HepG2 (cell line): ENCODE results near the gene SLC11A1. TPM values are rescaled to one million over a fixed set of nuclear protein-coding genes. Genes with fewer than 3 reads are reported as not detected.

Source experiments
- ARHGAP35 ChIP-seq: sonication (generic); formaldehyde crosslinking; IDR thresholded peaks from 2 replicates; pipeline ENCODE4 v1.9.0; 2022; ENCODE audit warnings: mild to moderate bottlenecking, inconsistent platforms, moderate library complexity, missing genetic modification reagents, borderline replicate concordance
- BRD4 ChIP-seq: sonication (generic); formaldehyde crosslinking; IDR thresholded peaks from 2 replicates; pipeline ENCODE4 v1.4.0; 2020; ENCODE audit warnings: missing genetic modification reagents
- FOXA3 ChIP-seq: IDR thresholded peaks from 2 replicates; pipeline ENCODE4 v1.6.1; 2016; ENCODE audit warnings: missing genetic modification reagents, missing compliant biosample characterization
- KAT2B ChIP-seq: fragments of 150-350 bp; IDR thresholded peaks from 2 replicates; pipeline ENCODE4 v1.6.1; 2014; ENCODE audit warnings: low read depth, low read length, borderline replicate concordance
- MAFK ChIP-seq, 2 experiments: IDR thresholded peaks in 1 of 2; conservative IDR thresholded peaks in 1 of 2; 2 replicates each; pipeline ENCODE4 v1.6.1; 2011; ENCODE audit warnings: improper control_type of control experiment in 2 of 2, low read length in 2 of 2
- NAIF1 ChIP-seq: sonication (generic); formaldehyde crosslinking; IDR thresholded peaks from 2 replicates; pipeline ENCODE4 v1.5.0; 2020; ENCODE audit warnings: mild to moderate bottlenecking, missing genetic modification reagents, borderline replicate concordance
- NR2F1 ChIP-seq, 2 experiments: fragments of 450-650 bp in 1 of 2; formaldehyde crosslinking in 1 of 2; IDR thresholded peaks; 2 replicates each; pipeline versions ENCODE4 v1.5.0 to v1.6.1; 2016 to 2020; ENCODE audit warnings: mild to moderate bottlenecking in 1 of 2, missing compliant biosample characterization in 1 of 2, missing genetic modification reagents in 1 of 2, moderate library complexity in 1 of 2
- POLR2G ChIP-seq: fragments of 200-400 bp; formaldehyde crosslinking; IDR thresholded peaks from 2 replicates; pipeline ENCODE4 v1.6.1; 2018; ENCODE audit warnings: mild to moderate bottlenecking, low read depth, low read length, moderate library complexity
- RAD21 ChIP-seq: fragments of 450-650 bp; formaldehyde crosslinking; IDR thresholded peaks from 2 replicates; pipeline ENCODE4 v1.5.0; 2020; ENCODE audit warnings: mild to moderate bottlenecking
- SRSF1 ChIP-seq: fragments of 200-400 bp; formaldehyde crosslinking; optimal IDR thresholded peaks from 2 replicates; pipeline ENCODE3; 2017; ENCODE audit warnings: mild to moderate bottlenecking, low read depth, low read length, moderate library complexity
- ZNF562 ChIP-seq: sonication (generic); formaldehyde crosslinking; IDR thresholded peaks from 2 replicates; pipeline ENCODE4 v1.8.0; 2022; ENCODE audit warnings: missing genetic modification reagents, borderline replicate concordance
- ZNF564 ChIP-seq: sonication (generic); formaldehyde crosslinking; IDR thresholded peaks from 2 replicates; pipeline ENCODE4 v1.8.1; 2023; ENCODE audit warnings: mild to moderate bottlenecking, missing genetic modification reagents
- ZSCAN12 ChIP-seq: sonication (generic); formaldehyde crosslinking; IDR thresholded peaks from 2 replicates; pipeline ENCODE4 v1.9.0; 2021; ENCODE audit warnings: mild to moderate bottlenecking, missing genetic modification reagents
- ZSCAN9 ChIP-seq: IDR thresholded peaks from 2 replicates; pipeline ENCODE4 v1.6.1; 2016; ENCODE audit warnings: borderline replicate concordance
- polyA plus RNA-seq, 8 experiments: library from polyadenylated mRNA; depleted of rRNA in 3 of 8; stranded (reverse) in 7 of 8; unstranded in 1 of 8; fragments of >200 nt; fragmentation: Illumina TruSeq in 4 of 8; extraction: Trizol in 4 of 8; gene quantifications; 2 replicates each; pipeline versions ENCODE4 v1.2.1 to v1.2.3, GENCODE V29; 2011 to 2016; ENCODE audit warnings: low read depth in 4 of 8, missing spikeins in 1 of 8, mixed read lengths in 1 of 8; ENCODE audit not compliant: insufficient read depth in 1 of 8
- total RNA-seq, 5 experiments: library from RNA; depleted of rRNA; stranded (reverse); fragments of >200 nt; fragmentation: Illumina TruSeq; extraction: Trizol; gene quantifications; 2 replicates each; pipeline ENCODE4 v1.2.3, GENCODE V29; 2016; ENCODE audit warnings: low read depth in 1 of 5
- TF ChIP-seq, protein P1 (sequence below): sonication (generic); formaldehyde crosslinking; conservative IDR thresholded peaks from 2 replicates; pipeline ENCODE4 v1.4.0; 2020; ENCODE audit warnings: mild to moderate bottlenecking, missing genetic modification reagents, moderate library complexity
- TF ChIP-seq, protein P2 (sequence below): sonication (generic); formaldehyde crosslinking; IDR thresholded peaks from 2 replicates; pipeline ENCODE4 v1.5.0; 2020; ENCODE audit warnings: missing genetic modification reagents
- TF ChIP-seq, protein P3 (sequence below): sonication (generic); formaldehyde crosslinking; IDR thresholded peaks from 2 replicates; pipeline ENCODE4 v1.5.0; 2020; ENCODE audit warnings: mild to moderate bottlenecking, missing genetic modification reagents, borderline replicate concordance
- TF ChIP-seq, protein P4 (sequence below): IDR thresholded peaks from 2 replicates; pipeline ENCODE4 v1.6.1; 2016; ENCODE audit warnings: missing compliant biosample characterization, missing genetic modification reagents, borderline replicate concordance
- TF ChIP-seq, protein P5 (sequence below): sonication (generic); formaldehyde crosslinking; IDR thresholded peaks from 2 replicates; pipeline ENCODE4 v1.8.0; 2022; ENCODE audit warnings: mild to moderate bottlenecking, missing genetic modification reagents, moderate library complexity

The SLC11A1 gene
- total and polyA plus RNA-seq, 2 of the 13 experiments (the other 11 are each of a cell fraction or from before 2014, with no cell fraction given) = 0.33 to 2.3 TPM

DNA sequence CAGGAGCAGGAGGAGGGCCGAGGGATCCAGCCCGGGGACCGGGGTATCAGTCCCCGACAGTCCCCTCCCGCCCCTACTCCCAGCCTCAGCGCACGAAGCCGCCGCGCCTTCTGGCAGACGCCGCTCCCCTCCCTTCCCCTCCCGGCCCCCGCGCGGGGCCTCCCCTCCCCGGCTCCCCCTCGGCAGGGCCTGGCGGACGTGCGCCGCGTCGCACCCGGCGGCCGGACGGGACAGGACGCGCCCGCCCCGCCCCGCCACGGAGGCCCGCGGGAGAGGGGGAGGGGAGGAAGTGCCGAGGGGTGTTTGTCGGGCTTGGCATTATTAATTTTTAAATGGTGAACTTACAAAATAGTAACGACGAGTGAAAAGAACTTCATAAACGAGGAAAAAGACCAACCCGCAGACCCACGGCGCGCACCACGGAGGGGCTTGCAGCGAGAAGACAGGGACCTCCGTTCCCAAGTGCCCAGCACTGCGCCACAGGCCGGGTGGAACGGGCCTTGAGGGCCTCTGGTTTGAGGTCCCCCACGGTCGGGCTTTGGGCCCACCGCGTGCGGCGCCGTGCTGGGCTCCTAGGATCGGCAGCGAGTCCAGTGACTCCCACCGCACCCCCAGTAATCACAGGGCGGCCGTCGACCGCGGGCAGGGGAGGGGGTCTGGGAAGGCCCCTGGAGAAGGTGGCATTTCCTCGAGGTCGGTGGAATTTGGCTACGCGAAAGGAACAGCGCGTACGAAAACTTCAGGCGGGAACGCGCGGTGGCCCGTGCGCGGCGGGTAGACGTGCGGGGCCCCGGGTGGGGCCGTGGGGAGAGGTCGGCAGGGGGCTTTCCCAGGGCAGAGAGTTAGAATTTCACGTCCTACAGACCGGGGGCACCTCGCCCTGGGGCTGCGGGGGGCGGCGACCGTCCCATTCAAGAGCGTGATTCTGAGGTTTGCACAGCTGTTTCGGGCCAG, 16.6 kb downstream of the SLC11A1 start (continued):
- TF ChIP-seq ZNF562 = no peak
- 0 out of 2 replicates have a peak, but pooled peaks have one; percentile 8 for TF ChIP-seq RAD21
- TF ChIP-seq ZSCAN12 = peak; percentile 9; the same call in 1 of the 2 replicates
- peak; percentile 60 for TF ChIP-seq POLR2G
- TF ChIP-seq ZSCAN9 (CRISPR knock-in tag) = peak; percentile 12; the same call in 1 of the 2 replicates
- no peak for TF ChIP-seq NR2F1 (CRISPR knock-in tag; IDR thresholded peaks at IDR 0.05)
- TF ChIP-seq, protein P1, sequence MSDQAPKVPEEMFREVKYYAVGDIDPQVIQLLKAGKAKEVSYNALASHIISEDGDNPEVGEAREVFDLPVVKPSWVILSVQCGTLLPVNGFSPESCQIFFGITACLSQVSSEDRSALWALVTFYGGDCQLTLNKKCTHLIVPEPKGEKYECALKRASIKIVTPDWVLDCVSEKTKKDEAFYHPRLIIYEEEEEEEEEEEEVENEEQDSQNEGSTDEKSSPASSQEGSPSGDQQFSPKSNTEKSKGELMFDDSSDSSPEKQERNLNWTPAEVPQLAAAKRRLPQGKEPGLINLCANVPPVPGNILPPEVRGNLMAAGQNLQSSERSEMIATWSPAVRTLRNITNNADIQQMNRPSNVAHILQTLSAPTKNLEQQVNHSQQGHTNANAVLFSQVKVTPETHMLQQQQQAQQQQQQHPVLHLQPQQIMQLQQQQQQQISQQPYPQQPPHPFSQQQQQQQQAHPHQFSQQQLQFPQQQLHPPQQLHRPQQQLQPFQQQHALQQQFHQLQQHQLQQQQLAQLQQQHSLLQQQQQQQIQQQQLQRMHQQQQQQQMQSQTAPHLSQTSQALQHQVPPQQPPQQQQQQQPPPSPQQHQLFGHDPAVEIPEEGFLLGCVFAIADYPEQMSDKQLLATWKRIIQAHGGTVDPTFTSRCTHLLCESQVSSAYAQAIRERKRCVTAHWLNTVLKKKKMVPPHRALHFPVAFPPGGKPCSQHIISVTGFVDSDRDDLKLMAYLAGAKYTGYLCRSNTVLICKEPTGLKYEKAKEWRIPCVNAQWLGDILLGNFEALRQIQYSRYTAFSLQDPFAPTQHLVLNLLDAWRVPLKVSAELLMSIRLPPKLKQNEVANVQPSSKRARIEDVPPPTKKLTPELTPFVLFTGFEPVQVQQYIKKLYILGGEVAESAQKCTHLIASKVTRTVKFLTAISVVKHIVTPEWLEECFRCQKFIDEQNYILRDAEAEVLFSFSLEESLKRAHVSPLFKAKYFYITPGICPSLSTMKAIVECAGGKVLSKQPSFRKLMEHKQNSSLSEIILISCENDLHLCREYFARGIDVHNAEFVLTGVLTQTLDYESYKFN (CRISPR knock-in tag) = no peak
- TF ChIP-seq FOXA3 (CRISPR knock-in tag) = no peak
- peak; percentile 38 for TF ChIP-seq ZNF564 (CRISPR knock-in tag)
- no peak for TF ChIP-seq KAT2B
- no peak for TF ChIP-seq MAFK (conservative IDR thresholded peaks at IDR 0.05 in 1 of 2, IDR thresholded peaks at IDR 0.05 in 1 of 2; ENCODE audit: low read length in 2 of 2)
- TF ChIP-seq ARHGAP35 (CRISPR knock-in tag) = peak; percentile 60; the same call in 1 of the 2 replicates
- 0 out of 2 replicates have a peak, but pooled peaks have one; percentile 57 for TF ChIP-seq NAIF1 (CRISPR knock-in tag)
- TF ChIP-seq, protein P2, sequence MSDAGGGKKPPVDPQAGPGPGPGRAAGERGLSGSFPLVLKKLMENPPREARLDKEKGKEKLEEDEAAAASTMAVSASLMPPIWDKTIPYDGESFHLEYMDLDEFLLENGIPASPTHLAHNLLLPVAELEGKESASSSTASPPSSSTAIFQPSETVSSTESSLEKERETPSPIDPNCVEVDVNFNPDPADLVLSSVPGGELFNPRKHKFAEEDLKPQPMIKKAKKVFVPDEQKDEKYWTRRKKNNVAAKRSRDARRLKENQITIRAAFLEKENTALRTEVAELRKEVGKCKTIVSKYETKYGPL (CRISPR knock-in tag) = peak; percentile 42; the same call in 1 of the 2 replicates
- TF ChIP-seq, protein P3, sequence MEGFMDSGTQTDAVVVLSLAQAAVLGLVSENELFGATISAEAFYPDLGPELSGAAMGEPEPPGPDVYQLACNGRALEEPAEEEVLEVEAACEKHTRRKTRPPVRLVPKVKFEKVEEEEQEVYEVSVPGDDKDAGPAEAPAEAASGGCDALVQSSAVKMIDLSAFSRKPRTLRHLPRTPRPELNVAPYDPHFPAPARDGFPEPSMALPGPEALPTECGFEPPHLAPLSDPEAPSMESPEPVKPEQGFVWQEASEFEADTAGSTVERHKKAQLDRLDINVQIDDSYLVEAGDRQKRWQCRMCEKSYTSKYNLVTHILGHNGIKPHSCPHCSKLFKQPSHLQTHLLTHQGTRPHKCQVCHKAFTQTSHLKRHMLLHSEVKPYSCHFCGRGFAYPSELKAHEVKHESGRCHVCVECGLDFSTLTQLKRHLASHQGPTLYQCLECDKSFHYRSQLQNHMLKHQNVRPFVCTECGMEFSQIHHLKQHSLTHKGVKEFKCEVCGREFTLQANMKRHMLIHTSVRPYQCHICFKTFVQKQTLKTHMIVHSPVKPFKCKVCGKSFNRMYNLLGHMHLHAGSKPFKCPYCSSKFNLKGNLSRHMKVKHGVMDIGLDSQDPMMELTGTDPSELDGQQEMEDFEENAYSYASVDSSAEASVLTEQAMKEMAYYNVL (CRISPR knock-in tag) = peak; percentile 4; the same call in 1 of the 2 replicates
- no peak; the same call in 1 of the 2 replicates for TF ChIP-seq BRD4 (CRISPR knock-in tag)
- TF ChIP-seq, protein P4, sequence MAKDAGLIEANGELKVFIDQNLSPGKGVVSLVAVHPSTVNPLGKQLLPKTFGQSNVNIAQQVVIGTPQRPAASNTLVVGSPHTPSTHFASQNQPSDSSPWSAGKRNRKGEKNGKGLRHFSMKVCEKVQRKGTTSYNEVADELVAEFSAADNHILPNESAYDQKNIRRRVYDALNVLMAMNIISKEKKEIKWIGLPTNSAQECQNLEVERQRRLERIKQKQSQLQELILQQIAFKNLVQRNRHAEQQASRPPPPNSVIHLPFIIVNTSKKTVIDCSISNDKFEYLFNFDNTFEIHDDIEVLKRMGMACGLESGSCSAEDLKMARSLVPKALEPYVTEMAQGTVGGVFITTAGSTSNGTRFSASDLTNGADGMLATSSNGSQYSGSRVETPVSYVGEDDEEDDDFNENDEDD (CRISPR knock-in tag) = 0 out of 2 replicates have a peak, but pooled peaks have one; percentile 9
- TF ChIP-seq, protein P5, sequence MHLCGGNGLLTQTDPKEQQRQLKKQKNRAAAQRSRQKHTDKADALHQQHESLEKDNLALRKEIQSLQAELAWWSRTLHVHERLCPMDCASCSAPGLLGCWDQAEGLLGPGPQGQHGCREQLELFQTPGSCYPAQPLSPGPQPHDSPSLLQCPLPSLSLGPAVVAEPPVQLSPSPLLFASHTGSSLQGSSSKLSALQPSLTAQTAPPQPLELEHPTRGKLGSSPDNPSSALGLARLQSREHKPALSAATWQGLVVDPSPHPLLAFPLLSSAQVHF = no peak; the same call in 1 of the 2 replicates
- TF ChIP-seq SRSF1 = peak; percentile 43
